ENCODE data around the gene FAP. TPM values are rescaled to one million over a fixed set of nuclear protein-coding genes. Genes with fewer than 3 reads are reported as not detected.

FAP gene
- total and polyA plus RNA-seq, 2 donors (not counting 3 experiments of a cell fraction or from before 2014, with no cell fraction given): 1.1 TPM; not detected in 1

DNA sequence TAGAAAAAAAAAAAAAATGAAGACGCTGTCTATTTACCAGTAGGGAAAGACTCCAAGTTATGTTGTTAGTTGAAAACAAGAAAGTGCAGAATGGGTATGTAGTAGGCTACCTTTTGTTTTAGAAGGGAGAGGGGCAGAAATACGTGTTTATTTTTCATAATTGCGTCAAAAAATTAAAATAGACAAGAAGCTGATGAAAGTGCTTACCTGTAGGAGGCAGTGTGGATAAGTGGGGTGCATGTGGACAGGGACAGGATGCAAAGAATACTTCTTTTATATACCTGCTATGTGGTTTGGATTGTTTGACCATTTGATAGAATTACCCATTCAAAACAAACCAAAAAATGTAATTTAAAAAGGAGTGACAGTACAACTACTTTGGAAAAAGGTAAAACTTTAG is 88.2 kb downstream of the FAP start:
- Histone ChIP-seq H3K27ac (ENCODE audit: insufficient read depth, low read depth, low read length) (no peak overlapping the region), H2AFZ (ENCODE audit: low read depth, low read length) (no peak overlapping the region), H3K9me1 (replicated peaks; ENCODE audit: control insufficient read depth, extremely low read depth, insufficient read depth, low read length) (no peaks in the 10 kb centered on the region), H3K9me3 (replicated peaks; ENCODE audit: control insufficient read depth, insufficient read depth, low read length) (no peaks in the 10 kb centered on the region), H3K4me2 (ENCODE audit: insufficient read depth, low read length) (no peak overlapping the region), H3K4me3 (replicated peaks in 1 of 3; ENCODE audit: insufficient read depth in 1 of 3, low read depth in 1 of 3, low read length in 3 of 3) (no peak overlapping the region), H3K9ac (replicated peaks; ENCODE audit: extremely low read depth, insufficient read depth, low read length) (no peak overlapping the region), H3K79me2 (ENCODE audit: control insufficient read depth, insufficient read depth, low read length) (no peaks in the 10 kb centered on the region), H3K27me3 (ENCODE audit: control insufficient read depth in 2 of 2, insufficient read depth in 2 of 2, low read length in 2 of 2) (peaks cover 1 to 9% of the 10 kb centered on the region in 2 experiments), H4K20me1 (replicated peaks; ENCODE audit: control insufficient read depth, extremely low read depth, insufficient read depth, low read length) (no peaks in the 10 kb centered on the region), H3K36me3 (ENCODE audit: control insufficient read depth in 2 of 2, extremely low read depth in 1 of 2, insufficient read depth in 2 of 2, low read length in 2 of 2) (no peaks in the 10 kb centered on the region), H3K4me1 (ENCODE audit: control insufficient read depth, extremely low read depth, insufficient read depth, low read length) (peaks cover 3% of the 10 kb centered on the region)
- POLR2A ChIA-PET: no interaction called here
- CTCF ChIA-PET: interaction anchor here (1.0 to 3.1 kb wide), 8 partner anchors 34 to 149 kb away, joined by 3 to 40 read pairs (median 4); no protein-coding TSS in a partner anchor
- intact Hi-C loops (cut with micrococcal nuclease): no loop called here
- no peak for TF ChIP-seq MYC (IDR thresholded peaks at IDR 0.05; ENCODE audit: low read depth, low read length)
- no peak for TF ChIP-seq FOS (IDR thresholded peaks at IDR 0.05; ENCODE audit: borderline replicate concordance, insufficient read depth, low read length)
- TF ChIP-seq POLR2AphosphoS5 (IDR thresholded peaks at IDR 0.05; ENCODE audit: insufficient read depth, low read depth, low read length): no peak
- no peak for TF ChIP-seq POLR2A (IDR thresholded peaks at IDR 0.05; ENCODE audit: low read depth, low read length)
- TF ChIP-seq GATA2 (IDR thresholded peaks at IDR 0.05; ENCODE audit: insufficient read depth, insufficient read length, low read depth, low read length): no peak
- no peak for TF ChIP-seq EZH2 (IDR thresholded peaks at IDR 0.05; ENCODE audit: borderline replicate concordance, low read depth, low read length, severe bottlenecking)
- TF ChIP-seq, protein P1, sequence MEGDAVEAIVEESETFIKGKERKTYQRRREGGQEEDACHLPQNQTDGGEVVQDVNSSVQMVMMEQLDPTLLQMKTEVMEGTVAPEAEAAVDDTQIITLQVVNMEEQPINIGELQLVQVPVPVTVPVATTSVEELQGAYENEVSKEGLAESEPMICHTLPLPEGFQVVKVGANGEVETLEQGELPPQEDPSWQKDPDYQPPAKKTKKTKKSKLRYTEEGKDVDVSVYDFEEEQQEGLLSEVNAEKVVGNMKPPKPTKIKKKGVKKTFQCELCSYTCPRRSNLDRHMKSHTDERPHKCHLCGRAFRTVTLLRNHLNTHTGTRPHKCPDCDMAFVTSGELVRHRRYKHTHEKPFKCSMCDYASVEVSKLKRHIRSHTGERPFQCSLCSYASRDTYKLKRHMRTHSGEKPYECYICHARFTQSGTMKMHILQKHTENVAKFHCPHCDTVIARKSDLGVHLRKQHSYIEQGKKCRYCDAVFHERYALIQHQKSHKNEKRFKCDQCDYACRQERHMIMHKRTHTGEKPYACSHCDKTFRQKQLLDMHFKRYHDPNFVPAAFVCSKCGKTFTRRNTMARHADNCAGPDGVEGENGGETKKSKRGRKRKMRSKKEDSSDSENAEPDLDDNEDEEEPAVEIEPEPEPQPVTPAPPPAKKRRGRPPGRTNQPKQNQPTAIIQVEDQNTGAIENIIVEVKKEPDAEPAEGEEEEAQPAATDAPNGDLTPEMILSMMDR (IDR thresholded peaks at IDR 0.05; ENCODE audit: extremely low read depth in 1 of 2, insufficient read depth in 1 of 2, low read depth in 1 of 2, low read length in 2 of 2): no peak
- TF ChIP-seq, protein P2, sequence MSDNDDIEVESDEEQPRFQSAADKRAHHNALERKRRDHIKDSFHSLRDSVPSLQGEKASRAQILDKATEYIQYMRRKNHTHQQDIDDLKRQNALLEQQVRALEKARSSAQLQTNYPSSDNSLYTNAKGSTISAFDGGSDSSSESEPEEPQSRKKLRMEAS (IDR thresholded peaks at IDR 0.05; ENCODE audit: insufficient read depth, insufficient read length): no peak
- no peak for TF ChIP-seq JUN (IDR thresholded peaks at IDR 0.05; ENCODE audit: borderline replicate concordance, insufficient read depth, insufficient read length, low read depth)
- no TSS peak for BruUV-seq (replicated peaks)
- FAIRE-seq (no peak), DNase-seq (ENCODE audit: low read depth, low spot score) (no peak)
- dilution Hi-C loops (cut with MboI; ENCODE audit: extremely low pct_ligation_motif_present, low sequenced_read_pairs): no loop called here
